GM12878 (cell line): ENCODE results near the gene IL22. TPM values are rescaled to one million over a fixed set of nuclear protein-coding genes. Genes with fewer than 3 reads are reported as not detected.

Source experiments
- ASH2L ChIP-seq: fragments of 300-600, 200-600 bp; sonication (generic); IDR thresholded peaks from 2 replicates; pipeline ENCODE4 v1.6.1; 2017; ENCODE audit warnings: low read depth, mild to moderate bottlenecking, borderline replicate concordance
- DPF2 ChIP-seq: fragments of 450-650 bp; IDR thresholded peaks from 2 replicates; pipeline ENCODE4 v1.6.1; 2017; ENCODE audit warnings: mild to moderate bottlenecking
- EP300 ChIP-seq, 2 experiments: fragments of 150-350 bp in 1 of 2; IDR thresholded peaks; 2 replicates each; pipeline ENCODE4 v1.6.1; 2011 to 2012; ENCODE audit warnings: low read depth in 2 of 2, low read length in 2 of 2, borderline replicate concordance in 1 of 2, improper control_type of control experiment in 1 of 2, inconsistent platforms in 1 of 2; ENCODE audit not compliant: control insufficient read depth in 1 of 2
- FOS ChIP-seq: IDR thresholded peaks from 3 replicates; pipeline ENCODE4 v1.6.1; 2011; ENCODE audit warnings: borderline replicate concordance; ENCODE audit not compliant: insufficient read length; ENCODE audit errors: extremely low read depth
- MYC ChIP-seq: IDR thresholded peaks from 2 replicates; pipeline ENCODE4 v1.6.1; 2011; ENCODE audit warnings: mild to moderate bottlenecking, low read length, moderate library complexity, inconsistent platforms; ENCODE audit not compliant: insufficient read depth, insufficient replicate concordance, insufficient read length, severe bottlenecking
- NFYB ChIP-seq: IDR thresholded peaks from 2 replicates; pipeline ENCODE4 v1.6.1; 2011; ENCODE audit warnings: low read depth, mild to moderate bottlenecking, low read length, improper control_type of control experiment, moderate library complexity; ENCODE audit not compliant: insufficient read depth
- NR2C2 ChIP-seq: IDR thresholded peaks from 2 replicates; pipeline ENCODE4 v1.6.1; 2011; ENCODE audit warnings: borderline replicate concordance, low read depth; ENCODE audit not compliant: control insufficient read depth, insufficient read length
- POLR2AphosphoS2 ChIP-seq: IDR thresholded peaks from 2 replicates; pipeline ENCODE4 v1.6.1; 2011; ENCODE audit warnings: low read depth, mild to moderate bottlenecking, low read length, improper control_type of control experiment, moderate library complexity
- RUNX3 ChIP-seq: IDR thresholded peaks from 2 replicates; pipeline ENCODE4 v1.6.1; 2012; ENCODE audit warnings: low read length, inconsistent platforms
- SMARCA5 ChIP-seq: fragments of 450-650 bp; IDR thresholded peaks from 2 replicates; pipeline ENCODE4 v1.6.1; 2017; ENCODE audit warnings: mild to moderate bottlenecking
- SMC3 ChIP-seq: IDR thresholded peaks from 2 replicates; pipeline ENCODE4 v1.6.1; 2011; ENCODE audit warnings: low read length, improper control_type of control experiment, borderline replicate concordance
- TARDBP ChIP-seq: IDR thresholded peaks from 2 replicates; pipeline ENCODE4 v1.6.1; 2016; ENCODE audit warnings: borderline replicate concordance
- ZNF24 ChIP-seq: fragments of 450-650 bp; IDR thresholded peaks from 2 replicates; pipeline ENCODE4 v1.6.1; 2017; ENCODE audit warnings: antibody characterized with exemption, mild to moderate bottlenecking
- ZNF384 ChIP-seq: IDR thresholded peaks from 2 replicates; pipeline ENCODE4 v1.6.1; 2012; ENCODE audit warnings: low read depth, mild to moderate bottlenecking, low read length, improper control_type of control experiment, borderline replicate concordance
- polyA plus RNA-seq, 11 experiments: library from polyadenylated mRNA; depleted of rRNA in 4 of 11; unstranded in 6 of 11; stranded (reverse) in 5 of 11; fragments of >200 nt; fragmentation: Nextera tagmentation in 4 of 11; fragmentation: Illumina TruSeq in 1 of 11; extraction: Ambion mirVana in 4 of 11; extraction: Trizol in 1 of 11; gene quantifications; 1 replicate in 1 of 11; 2 replicates in 10 of 11; pipeline versions ENCODE4 v1.2.1 to v1.2.3, GENCODE V29; 2011 to 2016; ENCODE audit warnings: inconsistent platforms in 2 of 11, missing spikeins in 2 of 11, low read depth in 1 of 11
- total RNA-seq, 4 experiments: library from RNA; depleted of rRNA in 3 of 4; stranded (reverse); fragments of >200 nt in 3 of 4; fragmentation: Illumina TruSeq in 1 of 4; extraction: Trizol in 1 of 4; gene quantifications; 2 replicates each; pipeline versions ENCODE4 v1.2.1 to v1.2.3, GENCODE V29; 2013 to 2021
- TF ChIP-seq, protein P1 (sequence below): fragments of 450-650 bp; IDR thresholded peaks from 2 replicates; pipeline ENCODE4 v1.6.1; 2016; ENCODE audit warnings: mild to moderate bottlenecking
- TF ChIP-seq, protein P2 (sequence below): fragments of 450-650 bp; IDR thresholded peaks from 2 replicates; pipeline ENCODE4 v1.6.1; 2018; ENCODE audit warnings: borderline replicate concordance, mild to moderate bottlenecking; ENCODE audit not compliant: partially characterized antibody
- TF ChIP-seq, protein P3 (sequence below): fragments of 450-650 bp; IDR thresholded peaks from 2 replicates; pipeline ENCODE4 v1.6.1; 2017; ENCODE audit warnings: low read depth, mild to moderate bottlenecking, moderate library complexity
- TF ChIP-seq, protein P4 (sequence below): fragments of 450-650 bp; IDR thresholded peaks from 2 replicates; pipeline ENCODE4 v1.6.1; 2016; ENCODE audit warnings: mild to moderate bottlenecking, moderate library complexity, borderline replicate concordance
- TF ChIP-seq, protein P5 (sequence below): IDR thresholded peaks from 2 replicates; pipeline ENCODE4 v1.6.1; 2011; ENCODE audit warnings: borderline replicate concordance, low read depth, mild to moderate bottlenecking, moderate library complexity, low read length; ENCODE audit not compliant: insufficient read depth, poor library complexity, severe bottlenecking

IL22 gene
- total and polyA plus RNA-seq, 10 of the 15 experiments (the other 5 are each of a cell fraction or from before 2014, with no cell fraction given) = not detected

DNA sequence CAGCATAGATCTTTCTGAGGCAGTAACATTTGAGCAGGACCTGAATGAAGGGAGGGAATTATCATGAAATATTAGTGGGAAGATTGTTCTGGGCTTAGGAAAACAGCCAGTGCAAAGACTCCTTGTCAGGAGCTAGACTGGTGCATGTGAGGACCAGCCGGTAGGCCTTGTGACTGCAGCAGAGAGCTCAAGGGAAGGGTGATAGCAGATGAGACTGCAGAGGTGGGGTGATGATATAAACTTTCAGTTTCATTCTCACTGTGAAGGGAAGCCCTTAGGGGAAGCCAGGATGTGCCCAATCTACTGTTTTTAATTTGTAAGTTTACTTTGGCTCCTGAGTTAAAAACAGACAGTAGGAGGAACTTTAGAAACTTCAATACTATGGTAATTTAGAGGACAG is 12.4 kb downstream of the IL22 start (continued):
- TF ChIP-seq ASH2L (peak; percentile 39; the same call in 1 of the 2 replicates), SMARCA5 (no peak), FOS (no peak), TARDBP (no peak), ZNF384 (no peak), DPF2 (peak; percentile 61), EP300 (IDR thresholded peaks at IDR 0.05; ENCODE audit: borderline replicate concordance in 1 of 2, control insufficient read depth in 1 of 2, low read depth in 2 of 2, low read length in 2 of 2) (peak in 1 of 2 experiments; percentile 61; a peak in 2 of 4 replicates), RUNX3 (peak; percentile 29; the same call in 1 of the 2 replicates), POLR2AphosphoS2 (no peak), MYC (no peak), SMC3 (no peak), NFYB (no peak), ZNF24 (no peak), NR2C2 (no peak)
- TF ChIP-seq, protein P1, sequence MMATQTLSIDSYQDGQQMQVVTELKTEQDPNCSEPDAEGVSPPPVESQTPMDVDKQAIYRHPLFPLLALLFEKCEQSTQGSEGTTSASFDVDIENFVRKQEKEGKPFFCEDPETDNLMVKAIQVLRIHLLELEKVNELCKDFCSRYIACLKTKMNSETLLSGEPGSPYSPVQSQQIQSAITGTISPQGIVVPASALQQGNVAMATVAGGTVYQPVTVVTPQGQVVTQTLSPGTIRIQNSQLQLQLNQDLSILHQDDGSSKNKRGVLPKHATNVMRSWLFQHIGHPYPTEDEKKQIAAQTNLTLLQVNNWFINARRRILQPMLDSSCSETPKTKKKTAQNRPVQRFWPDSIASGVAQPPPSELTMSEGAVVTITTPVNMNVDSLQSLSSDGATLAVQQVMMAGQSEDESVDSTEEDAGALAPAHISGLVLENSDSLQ = no peak
- TF ChIP-seq, protein P2, sequence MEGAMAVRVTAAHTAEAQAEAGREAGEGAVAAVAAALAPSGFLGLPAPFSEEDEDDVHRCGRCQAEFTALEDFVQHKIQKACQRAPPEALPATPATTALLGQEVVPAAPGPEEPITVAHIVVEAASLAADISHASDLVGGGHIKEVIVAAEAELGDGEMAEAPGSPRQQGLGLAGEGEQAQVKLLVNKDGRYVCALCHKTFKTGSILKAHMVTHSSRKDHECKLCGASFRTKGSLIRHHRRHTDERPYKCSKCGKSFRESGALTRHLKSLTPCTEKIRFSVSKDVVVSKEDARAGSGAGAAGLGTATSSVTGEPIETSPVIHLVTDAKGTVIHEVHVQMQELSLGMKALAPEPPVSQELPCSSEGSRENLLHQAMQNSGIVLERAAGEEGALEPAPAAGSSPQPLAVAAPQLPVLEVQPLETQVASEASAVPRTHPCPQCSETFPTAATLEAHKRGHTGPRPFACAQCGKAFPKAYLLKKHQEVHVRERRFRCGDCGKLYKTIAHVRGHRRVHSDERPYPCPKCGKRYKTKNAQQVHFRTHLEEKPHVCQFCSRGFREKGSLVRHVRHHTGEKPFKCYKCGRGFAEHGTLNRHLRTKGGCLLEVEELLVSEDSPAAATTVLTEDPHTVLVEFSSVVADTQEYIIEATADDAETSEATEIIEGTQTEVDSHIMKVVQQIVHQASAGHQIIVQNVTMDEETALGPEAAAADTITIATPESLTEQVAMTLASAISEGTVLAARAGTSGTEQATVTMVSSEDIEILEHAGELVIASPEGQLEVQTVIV = no peak
- TF ChIP-seq, protein P3, sequence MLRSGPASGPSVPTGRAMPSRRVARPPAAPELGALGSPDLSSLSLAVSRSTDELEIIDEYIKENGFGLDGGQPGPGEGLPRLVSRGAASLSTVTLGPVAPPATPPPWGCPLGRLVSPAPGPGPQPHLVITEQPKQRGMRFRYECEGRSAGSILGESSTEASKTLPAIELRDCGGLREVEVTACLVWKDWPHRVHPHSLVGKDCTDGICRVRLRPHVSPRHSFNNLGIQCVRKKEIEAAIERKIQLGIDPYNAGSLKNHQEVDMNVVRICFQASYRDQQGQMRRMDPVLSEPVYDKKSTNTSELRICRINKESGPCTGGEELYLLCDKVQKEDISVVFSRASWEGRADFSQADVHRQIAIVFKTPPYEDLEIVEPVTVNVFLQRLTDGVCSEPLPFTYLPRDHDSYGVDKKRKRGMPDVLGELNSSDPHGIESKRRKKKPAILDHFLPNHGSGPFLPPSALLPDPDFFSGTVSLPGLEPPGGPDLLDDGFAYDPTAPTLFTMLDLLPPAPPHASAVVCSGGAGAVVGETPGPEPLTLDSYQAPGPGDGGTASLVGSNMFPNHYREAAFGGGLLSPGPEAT = peak; percentile 65; the same call in 1 of the 2 replicates
- TF ChIP-seq, protein P4, sequence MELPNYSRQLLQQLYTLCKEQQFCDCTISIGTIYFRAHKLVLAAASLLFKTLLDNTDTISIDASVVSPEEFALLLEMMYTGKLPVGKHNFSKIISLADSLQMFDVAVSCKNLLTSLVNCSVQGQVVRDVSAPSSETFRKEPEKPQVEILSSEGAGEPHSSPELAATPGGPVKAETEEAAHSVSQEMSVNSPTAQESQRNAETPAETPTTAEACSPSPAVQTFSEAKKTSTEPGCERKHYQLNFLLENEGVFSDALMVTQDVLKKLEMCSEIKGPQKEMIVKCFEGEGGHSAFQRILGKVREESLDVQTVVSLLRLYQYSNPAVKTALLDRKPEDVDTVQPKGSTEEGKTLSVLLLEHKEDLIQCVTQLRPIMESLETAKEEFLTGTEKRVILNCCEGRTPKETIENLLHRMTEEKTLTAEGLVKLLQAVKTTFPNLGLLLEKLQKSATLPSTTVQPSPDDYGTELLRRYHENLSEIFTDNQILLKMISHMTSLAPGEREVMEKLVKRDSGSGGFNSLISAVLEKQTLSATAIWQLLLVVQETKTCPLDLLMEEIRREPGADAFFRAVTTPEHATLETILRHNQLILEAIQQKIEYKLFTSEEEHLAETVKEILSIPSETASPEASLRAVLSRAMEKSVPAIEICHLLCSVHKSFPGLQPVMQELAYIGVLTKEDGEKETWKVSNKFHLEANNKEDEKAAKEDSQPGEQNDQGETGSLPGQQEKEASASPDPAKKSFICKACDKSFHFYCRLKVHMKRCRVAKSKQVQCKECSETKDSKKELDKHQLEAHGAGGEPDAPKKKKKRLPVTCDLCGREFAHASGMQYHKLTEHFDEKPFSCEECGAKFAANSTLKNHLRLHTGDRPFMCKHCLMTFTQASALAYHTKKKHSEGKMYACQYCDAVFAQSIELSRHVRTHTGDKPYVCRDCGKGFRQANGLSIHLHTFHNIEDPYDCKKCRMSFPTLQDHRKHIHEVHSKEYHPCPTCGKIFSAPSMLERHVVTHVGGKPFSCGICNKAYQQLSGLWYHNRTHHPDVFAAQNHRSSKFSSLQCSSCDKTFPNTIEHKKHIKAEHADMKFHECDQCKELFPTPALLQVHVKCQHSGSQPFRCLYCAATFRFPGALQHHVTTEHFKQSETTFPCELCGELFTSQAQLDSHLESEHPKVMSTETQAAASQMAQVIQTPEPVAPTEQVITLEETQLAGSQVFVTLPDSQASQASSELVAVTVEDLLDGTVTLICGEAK = no peak
- TF ChIP-seq, protein P5, sequence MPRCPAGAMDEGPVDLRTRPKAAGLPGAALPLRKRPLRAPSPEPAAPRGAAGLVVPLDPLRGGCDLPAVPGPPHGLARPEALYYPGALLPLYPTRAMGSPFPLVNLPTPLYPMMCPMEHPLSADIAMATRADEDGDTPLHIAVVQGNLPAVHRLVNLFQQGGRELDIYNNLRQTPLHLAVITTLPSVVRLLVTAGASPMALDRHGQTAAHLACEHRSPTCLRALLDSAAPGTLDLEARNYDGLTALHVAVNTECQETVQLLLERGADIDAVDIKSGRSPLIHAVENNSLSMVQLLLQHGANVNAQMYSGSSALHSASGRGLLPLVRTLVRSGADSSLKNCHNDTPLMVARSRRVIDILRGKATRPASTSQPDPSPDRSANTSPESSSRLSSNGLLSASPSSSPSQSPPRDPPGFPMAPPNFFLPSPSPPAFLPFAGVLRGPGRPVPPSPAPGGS = no peak
